Measurements from ENCODE around the gene C19orf25. TPM values are rescaled to one million over a fixed set of nuclear protein-coding genes. Genes with fewer than 3 reads are reported as not detected.

Gene C19orf25
- total and polyA plus RNA-seq, 10 of the 15 experiments (the other 5 are each of a cell fraction or from before 2014, with no cell fraction given): 1.2 to 67.0 (median 25.6) TPM

GRCh38 chr19:1473085-1473851 is 5.7 kb downstream of the C19orf25 start:
- Histone ChIP-seq H4K20me1 (ENCODE audit: control insufficient read depth, insufficient read depth) (peaks cover 7% of the 10 kb centered on the region), H3K4me2 (ENCODE audit: control insufficient read depth, insufficient read depth) (no peak overlapping the region), H3K9ac (ENCODE audit: control insufficient read depth, insufficient read depth, low read length) (no peak overlapping the region), H3K4me3 (no peak overlapping the region), H3K9me3 (replicated peaks; ENCODE audit: control insufficient read depth, insufficient read depth, low read length) (no peaks in the 10 kb centered on the region), H3K4me1 (ENCODE audit: control insufficient read depth, insufficient read depth, low read length) (peaks cover 7% of the 10 kb centered on the region), H3K27ac (ENCODE audit: control insufficient read depth, insufficient read depth) (no peak overlapping the region), H3K27me3 (replicated peaks in 1 of 2; ENCODE audit: control insufficient read depth in 2 of 2, insufficient read depth in 2 of 2, low read length in 1 of 2) (peaks cover 5 to 24% of the 10 kb centered on the region in 2 experiments), H2AFZ (ENCODE audit: control insufficient read depth, low read depth, low read length) (no peak overlapping the region), H3K79me2 (ENCODE audit: control insufficient read depth, insufficient read depth, low read length) (peaks cover under 1% of the 10 kb centered on the region), H3K36me3 (ENCODE audit: control insufficient read depth in 2 of 2, insufficient read depth in 2 of 2, low read length in 1 of 2) (no peaks in the 10 kb centered on the region)
- ATAC-seq (no peak), FAIRE-seq (no peak), DNase-seq (ENCODE audit: low read depth, low spot score) (no peak)
- WGBS (ENCODE audit: insufficient coverage, insufficient replicate concordance, low lambda C conversion rate, missing lambda C conversion rate): 72% methylated on average over 19 of the region's 20 CpGs
- BruUV-seq (replicated peaks): no TSS peak
- CTCF ChIA-PET: no interaction called here
- in situ Hi-C loops (cut with MboI): no loop called here
- SMC1A ChIA-PET (ENCODE audit: uncharacterized antibody, unreplicated experiment): no interaction called here
- TF ChIP-seq, protein P1, sequence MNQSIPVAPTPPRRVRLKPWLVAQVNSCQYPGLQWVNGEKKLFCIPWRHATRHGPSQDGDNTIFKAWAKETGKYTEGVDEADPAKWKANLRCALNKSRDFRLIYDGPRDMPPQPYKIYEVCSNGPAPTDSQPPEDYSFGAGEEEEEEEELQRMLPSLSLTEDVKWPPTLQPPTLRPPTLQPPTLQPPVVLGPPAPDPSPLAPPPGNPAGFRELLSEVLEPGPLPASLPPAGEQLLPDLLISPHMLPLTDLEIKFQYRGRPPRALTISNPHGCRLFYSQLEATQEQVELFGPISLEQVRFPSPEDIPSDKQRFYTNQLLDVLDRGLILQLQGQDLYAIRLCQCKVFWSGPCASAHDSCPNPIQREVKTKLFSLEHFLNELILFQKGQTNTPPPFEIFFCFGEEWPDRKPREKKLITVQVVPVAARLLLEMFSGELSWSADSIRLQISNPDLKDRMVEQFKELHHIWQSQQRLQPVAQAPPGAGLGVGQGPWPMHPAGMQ (IDR thresholded peaks at IDR 0.05; ENCODE audit: borderline replicate concordance): no peak
- TF ChIP-seq TBL1XR1 (IDR thresholded peaks at IDR 0.05; ENCODE audit: low read depth, low read length) (no peak), POLR2A (IDR thresholded peaks at IDR 0.05; ENCODE audit: low read depth, low read length) (peak; percentile 33; the same call in 1 of the 2 replicates), BACH1 (IDR thresholded peaks at IDR 0.05; ENCODE audit: borderline replicate concordance) (no peak), NR2C1 (IDR thresholded peaks at IDR 0.05) (no peak), BCL11A (IDR thresholded peaks at IDR 0.05; ENCODE audit: low read depth, low read length) (no peak)
- POLR2A ChIA-PET: no interaction called here
- intact Hi-C loops (cut with micrococcal nuclease; ENCODE audit: unreplicated experiment): no loop called here
- RAD21 ChIA-PET (ENCODE audit: unreplicated experiment): no interaction called here

All from GM12878 (cell line).